Measurements from ENCODE around the gene PNMA8C. TPM values are rescaled to one million over a fixed set of nuclear protein-coding genes. Genes with fewer than 3 reads are reported as not detected.

Gene PNMA8C
- polyA plus RNA-seq, 2 donors: not detected

GRCh38 chr19:46393456-46394401 lies 35.0 kb downstream of the PNMA8C start:
- no peak overlapping the region for H3K27ac ChIP-seq (ENCODE audit: low read depth in 2 of 2, low read length in 1 of 2)
- H3K4me1 ChIP-seq (ENCODE audit: control insufficient read depth in 2 of 2, insufficient read depth in 2 of 2, low read length in 1 of 2): no peaks in the 10 kb centered on the region
- H3K27me3 ChIP-seq (ENCODE audit: control insufficient read depth in 1 of 2, insufficient read depth in 2 of 2, low read length in 2 of 2): no peaks in the 10 kb centered on the region
- WGBS, 2 donors: 78 to 79% methylated on average over 21 of the region's 21 CpGs
- H3K9me3 ChIP-seq (ENCODE audit: control insufficient read depth in 2 of 2, insufficient read depth in 1 of 2, low read depth in 1 of 2, low read length in 1 of 2): no peaks in the 10 kb centered on the region
- H3K4me3 ChIP-seq (ENCODE audit: low read depth in 1 of 2, low read length in 2 of 2): no peak overlapping the region
- H3K36me3 ChIP-seq (ENCODE audit: control insufficient read depth in 2 of 2, insufficient read depth in 2 of 2, low read length in 1 of 2): peaks cover 0 to 22% of the 10 kb centered on the region in 2 donors

- H3K4me3 ChIP-seq (ENCODE audit: low read depth in 1 of 2, low read length in 2 of 2): no peak overlapping the region
- 42 to 45% methylated on average over 4 of the region's 4 CpGs for WGBS, 2 donors
- H3K27ac ChIP-seq (ENCODE audit: low read depth in 2 of 2, low read length in 1 of 2): no peak overlapping the region
- H3K9me3 ChIP-seq (ENCODE audit: control insufficient read depth in 2 of 2, insufficient read depth in 1 of 2, low read depth in 1 of 2, low read length in 1 of 2): no peaks in the 10 kb centered on the region
- no peaks in the 10 kb centered on the region for H3K4me1 ChIP-seq (ENCODE audit: control insufficient read depth in 2 of 2, insufficient read depth in 2 of 2, low read length in 1 of 2)
- H3K36me3 ChIP-seq (ENCODE audit: control insufficient read depth in 2 of 2, insufficient read depth in 2 of 2, low read length in 1 of 2): peaks cover 0 to 30% of the 10 kb centered on the region in 2 donors
- H3K27me3 ChIP-seq (ENCODE audit: control insufficient read depth in 1 of 2, insufficient read depth in 2 of 2, low read length in 2 of 2): no peaks in the 10 kb centered on the region
Measured at GRCh38 chr19:46392837-46393236, 35.9 kb downstream of the PNMA8C start.

DNA sequence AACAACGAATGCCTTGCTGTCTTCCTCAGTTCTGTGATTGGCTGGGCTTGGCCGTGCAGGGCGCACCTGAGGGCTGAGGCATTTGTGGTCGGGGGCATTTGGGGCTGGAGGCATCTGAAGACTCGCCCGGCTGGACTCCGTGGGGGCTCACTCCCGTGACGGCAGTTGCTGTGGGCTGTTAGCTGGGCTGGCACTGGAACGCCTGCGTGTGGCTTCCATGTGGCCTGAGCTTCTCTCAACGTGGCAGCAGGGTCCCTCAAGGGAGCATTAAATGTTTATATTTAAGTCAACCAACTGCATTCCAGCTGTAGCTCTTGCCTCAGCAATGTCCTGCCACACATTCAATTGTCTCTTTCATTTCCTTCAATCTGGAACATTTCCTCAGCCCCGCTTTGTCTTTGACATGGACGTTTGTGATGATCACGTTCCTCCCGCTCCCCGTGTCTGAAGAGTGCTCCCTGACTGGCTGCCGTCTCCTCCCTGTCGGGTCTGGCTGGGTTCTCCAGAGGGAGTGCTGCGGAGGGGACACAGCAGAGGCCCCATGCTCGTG lies 36.4 kb downstream of the PNMA8C start:
- Histone ChIP-seq H3K4me1 (ENCODE audit: control insufficient read depth in 2 of 2, insufficient read depth in 2 of 2, low read length in 1 of 2) (no peaks in the 10 kb centered on the region), H3K9me3 (ENCODE audit: control insufficient read depth in 2 of 2, insufficient read depth in 1 of 2, low read depth in 1 of 2, low read length in 1 of 2) (no peaks in the 10 kb centered on the region), H3K27ac (ENCODE audit: low read depth in 2 of 2, low read length in 1 of 2) (peak overlapping the region in 1 of 2 donors; percentile 24), H3K36me3 (ENCODE audit: control insufficient read depth in 2 of 2, insufficient read depth in 2 of 2, low read length in 1 of 2) (peaks cover 0 to 35% of the 10 kb centered on the region in 2 donors), H3K27me3 (ENCODE audit: control insufficient read depth in 1 of 2, insufficient read depth in 2 of 2, low read length in 2 of 2) (no peaks in the 10 kb centered on the region), H3K4me3 (ENCODE audit: low read depth in 1 of 2, low read length in 2 of 2) (no peak overlapping the region)
- 53 to 58% methylated on average over 21 of the region's 21 CpGs for WGBS, 2 donors

DNA sequence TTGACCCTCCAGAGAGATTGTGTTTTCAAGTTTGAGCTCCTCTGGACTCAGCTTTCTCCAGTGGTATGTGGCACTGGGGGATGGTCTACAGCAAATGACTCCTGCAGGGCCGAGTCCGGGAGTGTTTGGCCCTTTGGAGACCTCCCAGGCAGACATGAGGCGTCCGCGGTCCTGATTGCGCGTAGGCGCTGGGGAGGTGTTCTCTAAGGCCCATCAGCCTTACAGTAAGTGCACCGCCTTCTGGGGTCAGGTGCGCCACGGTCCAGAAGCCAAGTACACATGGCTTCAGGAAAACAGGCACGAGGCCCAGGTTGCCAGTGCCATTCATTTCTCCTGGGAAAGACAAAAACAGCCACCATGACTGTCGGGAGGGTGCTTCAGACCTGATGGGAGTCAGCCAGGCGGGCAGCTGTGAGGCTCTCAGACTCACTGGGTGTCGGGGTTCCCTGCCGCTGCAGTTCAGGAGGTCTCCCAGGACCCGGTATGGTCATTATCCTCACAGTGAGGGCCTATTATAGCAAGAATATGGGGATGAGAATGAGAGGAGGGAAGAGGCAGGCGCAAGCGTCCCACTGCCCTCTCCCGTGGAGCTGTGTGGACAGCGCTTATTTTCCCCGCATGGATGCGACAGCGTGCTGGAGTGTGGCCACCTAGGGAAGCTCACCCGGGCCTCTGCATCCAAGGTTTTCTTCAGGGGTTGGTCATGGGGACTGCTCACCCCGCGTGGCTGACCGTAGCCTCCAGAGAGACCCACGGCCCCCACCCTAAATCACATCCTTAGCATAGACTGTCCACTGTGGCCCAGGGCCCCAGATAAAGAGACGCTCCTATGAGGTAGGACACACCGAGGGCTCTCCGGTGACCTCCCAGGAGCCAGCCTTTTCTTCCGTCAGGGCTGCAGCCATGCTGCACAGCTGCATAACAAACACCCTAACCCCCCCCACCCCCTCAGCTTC lies 37.2 kb downstream of the PNMA8C start:
- Histone ChIP-seq H3K27ac (ENCODE audit: low read depth in 2 of 2, low read length in 1 of 2) (peak overlapping the region in 1 of 2 donors; percentile 24), H3K4me1 (ENCODE audit: control insufficient read depth in 2 of 2, insufficient read depth in 2 of 2, low read length in 1 of 2) (no peaks in the 10 kb centered on the region), H3K27me3 (ENCODE audit: control insufficient read depth in 1 of 2, insufficient read depth in 2 of 2, low read length in 2 of 2) (no peaks in the 10 kb centered on the region), H3K9me3 (ENCODE audit: control insufficient read depth in 2 of 2, insufficient read depth in 1 of 2, low read depth in 1 of 2, low read length in 1 of 2) (no peaks in the 10 kb centered on the region), H3K36me3 (ENCODE audit: control insufficient read depth in 2 of 2, insufficient read depth in 2 of 2, low read length in 1 of 2) (peaks cover 0 to 42% of the 10 kb centered on the region in 2 donors), H3K4me3 (ENCODE audit: low read depth in 1 of 2, low read length in 2 of 2) (no peak overlapping the region)
- 87 to 89% methylated on average over 33 of the region's 33 CpGs for WGBS, 2 donors

DNA sequence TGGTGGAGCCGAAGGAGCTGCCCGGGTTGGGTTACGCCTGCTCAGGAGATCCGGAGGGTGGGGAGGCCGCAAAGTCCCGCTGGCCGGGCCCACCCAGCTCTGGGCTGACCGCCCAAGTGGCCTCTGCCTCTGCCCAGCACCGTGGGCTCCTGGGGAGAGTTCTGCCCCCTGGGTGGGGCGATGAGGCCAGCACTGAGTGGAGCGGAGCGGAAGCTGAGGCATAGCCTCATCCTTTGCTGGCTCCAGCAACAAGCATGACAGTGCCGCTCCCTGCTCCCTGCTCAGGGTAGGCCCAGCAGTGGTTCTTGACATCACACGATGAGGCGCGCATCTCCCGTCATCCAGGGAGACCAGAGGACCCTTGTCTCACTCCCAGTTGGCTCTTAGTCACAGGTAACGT lies 37.9 kb downstream of the PNMA8C start:
- Histone ChIP-seq H3K4me1 (ENCODE audit: control insufficient read depth in 2 of 2, insufficient read depth in 2 of 2, low read length in 1 of 2) (no peaks in the 10 kb centered on the region), H3K27me3 (ENCODE audit: control insufficient read depth in 1 of 2, insufficient read depth in 2 of 2, low read length in 2 of 2) (no peaks in the 10 kb centered on the region), H3K4me3 (ENCODE audit: low read depth in 1 of 2, low read length in 2 of 2) (no peak overlapping the region), H3K9me3 (ENCODE audit: control insufficient read depth in 2 of 2, insufficient read depth in 1 of 2, low read depth in 1 of 2, low read length in 1 of 2) (no peaks in the 10 kb centered on the region), H3K27ac (ENCODE audit: low read depth in 2 of 2, low read length in 1 of 2) (no peak overlapping the region), H3K36me3 (ENCODE audit: control insufficient read depth in 2 of 2, insufficient read depth in 2 of 2, low read length in 1 of 2) (peaks cover 0 to 43% of the 10 kb centered on the region in 2 donors)
- WGBS, 2 donors: 89 to 92% methylated on average over 17 to 18 of the region's 18 CpGs

DNA sequence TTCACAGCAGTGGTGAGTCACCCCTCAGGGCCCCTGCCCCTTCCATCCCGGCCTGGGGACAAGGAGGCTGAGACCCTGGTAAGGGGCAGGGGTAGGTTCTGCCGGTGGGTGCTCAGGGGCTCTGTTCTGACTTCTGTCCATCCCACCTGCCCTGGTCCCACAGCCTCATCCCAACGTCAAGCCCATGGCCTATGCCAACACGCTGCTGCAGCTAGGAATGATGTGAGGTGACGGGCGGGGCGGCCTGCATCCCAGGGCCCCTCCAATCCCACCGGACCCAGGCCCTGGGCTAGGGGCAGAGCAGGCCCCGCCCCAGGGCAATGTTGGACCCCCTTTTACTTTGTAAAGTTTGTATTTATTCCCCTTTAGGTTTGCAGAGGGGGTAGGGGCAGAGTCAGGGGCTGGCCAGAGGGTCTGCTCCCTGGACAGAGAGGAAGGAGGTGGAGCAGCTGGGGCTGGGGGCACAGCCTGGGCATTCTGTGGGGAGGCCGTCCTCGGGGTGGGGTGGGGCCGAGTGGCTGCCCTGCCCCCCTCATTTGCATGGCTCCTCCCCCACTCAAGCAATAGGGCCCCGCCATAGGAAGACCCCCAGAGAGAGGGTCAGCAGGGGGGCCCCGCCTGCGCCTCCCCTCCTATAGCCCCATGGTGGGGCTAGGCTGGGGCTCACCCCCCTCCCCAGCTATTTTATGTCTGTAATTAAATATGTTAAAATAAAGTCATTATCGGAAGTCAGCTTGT lies 38.4 kb downstream of the PNMA8C start:
- no peaks in the 10 kb centered on the region for H3K9me3 ChIP-seq (ENCODE audit: control insufficient read depth in 2 of 2, insufficient read depth in 1 of 2, low read depth in 1 of 2, low read length in 1 of 2)
- WGBS, 2 donors: 93% methylated on average over 13 to 16 of the region's 16 CpGs
- H3K27ac ChIP-seq (ENCODE audit: low read depth in 2 of 2, low read length in 1 of 2): no peak overlapping the region
- H3K4me1 ChIP-seq (ENCODE audit: control insufficient read depth in 2 of 2, insufficient read depth in 2 of 2, low read length in 1 of 2): no peaks in the 10 kb centered on the region
- peaks cover 0 to 43% of the 10 kb centered on the region in 2 donors for H3K36me3 ChIP-seq (ENCODE audit: control insufficient read depth in 2 of 2, insufficient read depth in 2 of 2, low read length in 1 of 2)
- no peak overlapping the region for H3K4me3 ChIP-seq (ENCODE audit: low read depth in 1 of 2, low read length in 2 of 2)
- no peaks in the 10 kb centered on the region for H3K27me3 ChIP-seq (ENCODE audit: control insufficient read depth in 1 of 2, insufficient read depth in 2 of 2, low read length in 2 of 2)

DNA sequence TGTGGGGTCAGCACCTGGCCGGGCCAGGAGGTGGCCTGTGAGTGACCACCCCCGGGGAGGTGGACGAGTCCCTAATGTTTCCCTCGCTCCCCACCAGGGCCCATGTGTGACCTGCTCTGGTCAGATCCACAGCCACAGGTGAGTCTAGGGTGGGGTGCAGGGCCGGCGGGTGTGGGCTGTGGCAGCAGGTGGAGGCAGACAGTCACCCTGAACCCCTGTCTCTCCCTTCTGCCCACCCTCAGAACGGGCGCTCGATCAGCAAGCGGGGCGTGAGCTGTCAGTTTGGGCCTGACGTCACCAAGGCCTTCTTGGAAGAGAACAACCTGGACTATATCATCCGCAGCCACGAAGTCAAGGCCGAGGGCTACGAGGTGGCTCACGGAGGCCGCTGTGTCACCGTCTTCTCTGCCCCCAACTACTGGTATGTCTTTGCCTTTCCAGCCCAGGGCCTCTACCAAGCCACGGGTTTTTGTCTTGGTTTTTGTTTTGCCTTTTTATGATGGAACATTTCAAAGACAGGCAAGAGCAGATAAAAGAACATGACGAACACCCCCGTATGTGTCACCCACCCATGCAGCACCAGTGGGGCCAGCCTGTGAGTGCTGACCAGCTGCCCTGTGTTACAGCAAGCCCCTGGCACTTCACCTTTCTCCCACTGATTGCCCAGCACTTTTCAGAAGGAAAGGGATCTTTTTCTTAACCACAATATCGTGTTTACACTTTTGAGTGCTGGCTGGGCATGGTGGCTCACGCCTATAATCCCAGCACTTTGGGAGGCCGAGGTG lies 40.2 kb downstream of the PNMA8C start:
- Histone ChIP-seq H3K27me3 (ENCODE audit: control insufficient read depth in 1 of 2, insufficient read depth in 2 of 2, low read length in 2 of 2) (no peaks in the 10 kb centered on the region), H3K4me3 (ENCODE audit: low read depth in 1 of 2, low read length in 2 of 2) (no peak overlapping the region), H3K4me1 (ENCODE audit: control insufficient read depth in 2 of 2, insufficient read depth in 2 of 2, low read length in 1 of 2) (no peaks in the 10 kb centered on the region), H3K27ac (ENCODE audit: low read depth in 2 of 2, low read length in 1 of 2) (no peak overlapping the region), H3K9me3 (ENCODE audit: control insufficient read depth in 2 of 2, insufficient read depth in 1 of 2, low read depth in 1 of 2, low read length in 1 of 2) (no peaks in the 10 kb centered on the region), H3K36me3 (ENCODE audit: control insufficient read depth in 2 of 2, insufficient read depth in 2 of 2, low read length in 1 of 2) (peaks cover 2 to 56% of the 10 kb centered on the region in 2 donors)
- 90 to 94% methylated on average over 25 of the region's 25 CpGs for WGBS, 2 donors

- Histone ChIP-seq H3K4me1 (ENCODE audit: control insufficient read depth in 2 of 2, insufficient read depth in 2 of 2, low read length in 1 of 2) (no peaks in the 10 kb centered on the region), H3K4me3 (ENCODE audit: low read depth in 1 of 2, low read length in 2 of 2) (no peak overlapping the region), H3K36me3 (ENCODE audit: control insufficient read depth in 2 of 2, insufficient read depth in 2 of 2, low read length in 1 of 2) (peaks cover 2 to 56% of the 10 kb centered on the region in 2 donors), H3K27ac (ENCODE audit: low read depth in 2 of 2, low read length in 1 of 2) (no peak overlapping the region), H3K27me3 (ENCODE audit: control insufficient read depth in 1 of 2, insufficient read depth in 2 of 2, low read length in 2 of 2) (no peaks in the 10 kb centered on the region), H3K9me3 (ENCODE audit: control insufficient read depth in 2 of 2, insufficient read depth in 1 of 2, low read depth in 1 of 2, low read length in 1 of 2) (no peaks in the 10 kb centered on the region)
- WGBS, 2 donors: 95 to 99% methylated on average over 10 of the region's 10 CpGs
Measured at GRCh38 chr19:46387713-46388130, 41.0 kb downstream of the PNMA8C start.

Measured in esophagus (tissue), 2 donors.